BLaER1 (cell line): Measurements from ENCODE around the gene FOXK2.

ENCODE experiments used
- H3K27ac ChIP-seq: shearing (Covaris generic); formaldehyde crosslinking; 2 replicates; pipeline ENCODE4 v1.8.1; 2022
- H3K27me3 ChIP-seq: shearing (Covaris generic); formaldehyde crosslinking; 2 replicates; pipeline ENCODE4 v1.8.1; 2022
- H3K36me3 ChIP-seq: shearing (Covaris generic); formaldehyde crosslinking; 2 replicates; pipeline ENCODE4 v1.8.1; 2022
- H3K4me1 ChIP-seq: shearing (Covaris generic); formaldehyde crosslinking; 2 replicates; pipeline ENCODE4 v1.8.1; 2022
- H3K4me2 ChIP-seq: shearing (Covaris generic); formaldehyde crosslinking; 2 replicates; pipeline ENCODE4 v1.8.1; 2022
- H3K4me3 ChIP-seq: shearing (Covaris generic); formaldehyde crosslinking; 2 replicates; pipeline ENCODE4 v1.8.1; 2022
- H3K9ac ChIP-seq: shearing (Covaris generic); formaldehyde crosslinking; 2 replicates; pipeline ENCODE4 v1.8.1; 2022
- H3K9me3 ChIP-seq: shearing (Covaris generic); formaldehyde crosslinking; 2 replicates; pipeline ENCODE4 v1.8.1; 2022
- H4K20me1 ChIP-seq: shearing (Covaris generic); formaldehyde crosslinking; 2 replicates; pipeline ENCODE4 v1.8.1; 2022
- Cebpa-rat ChIP-seq: shearing (Covaris generic); IDR thresholded peaks from 2 replicates; pipeline ENCODE4 v1.8.1; 2022

Gene FOXK2

DNA sequence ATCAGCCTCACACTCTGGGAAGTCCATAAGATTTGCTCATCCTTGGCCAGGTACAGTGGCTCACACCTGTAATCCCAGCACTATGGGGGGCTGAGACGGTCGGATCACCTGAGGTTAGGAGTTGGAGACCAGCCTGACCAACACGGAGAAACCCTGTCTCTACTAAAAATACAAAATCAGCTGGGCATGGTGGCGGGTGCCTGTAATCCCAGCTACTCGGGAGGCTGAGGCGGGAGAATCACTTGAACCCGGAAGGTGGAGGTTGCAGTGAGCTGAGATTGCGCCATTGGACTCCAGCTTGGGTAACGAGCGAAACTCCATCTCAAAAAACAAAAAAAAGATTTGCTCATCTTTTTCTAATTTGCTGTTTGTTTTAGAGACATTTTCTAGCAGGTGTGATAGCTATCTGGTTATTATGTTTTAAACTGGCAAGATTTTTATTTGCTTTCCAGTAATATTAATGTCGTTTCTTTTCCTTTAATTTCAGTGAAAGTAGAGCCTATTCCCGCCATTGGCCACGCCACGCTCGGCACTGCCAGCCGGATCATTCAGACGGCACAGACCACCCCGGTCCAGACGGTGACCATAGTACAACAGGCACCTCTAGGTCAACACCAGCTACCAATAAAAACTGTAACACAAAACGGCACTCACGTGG lies 67.2 kb downstream of the FOXK2 start:
- H3K4me1 ChIP-seq: peaks cover 87% of the 10 kb centered on the region
- no peak for TF ChIP-seq Cebpa-rat
- H3K27me3 ChIP-seq: no peaks in the 10 kb centered on the region
- H3K9ac ChIP-seq: peak overlapping the region; percentile 61; the same call in 1 of the 2 replicates
- peak overlapping the region; percentile 80 for H3K4me2 ChIP-seq
- peak overlapping the region; percentile 75 for H3K27ac ChIP-seq
- H3K36me3 ChIP-seq: peaks cover 68% of the 10 kb centered on the region
- no peaks in the 10 kb centered on the region for H3K9me3 ChIP-seq
- peaks cover 30% of the 10 kb centered on the region for H4K20me1 ChIP-seq
- no peak overlapping the region for H3K4me3 ChIP-seq

DNA sequence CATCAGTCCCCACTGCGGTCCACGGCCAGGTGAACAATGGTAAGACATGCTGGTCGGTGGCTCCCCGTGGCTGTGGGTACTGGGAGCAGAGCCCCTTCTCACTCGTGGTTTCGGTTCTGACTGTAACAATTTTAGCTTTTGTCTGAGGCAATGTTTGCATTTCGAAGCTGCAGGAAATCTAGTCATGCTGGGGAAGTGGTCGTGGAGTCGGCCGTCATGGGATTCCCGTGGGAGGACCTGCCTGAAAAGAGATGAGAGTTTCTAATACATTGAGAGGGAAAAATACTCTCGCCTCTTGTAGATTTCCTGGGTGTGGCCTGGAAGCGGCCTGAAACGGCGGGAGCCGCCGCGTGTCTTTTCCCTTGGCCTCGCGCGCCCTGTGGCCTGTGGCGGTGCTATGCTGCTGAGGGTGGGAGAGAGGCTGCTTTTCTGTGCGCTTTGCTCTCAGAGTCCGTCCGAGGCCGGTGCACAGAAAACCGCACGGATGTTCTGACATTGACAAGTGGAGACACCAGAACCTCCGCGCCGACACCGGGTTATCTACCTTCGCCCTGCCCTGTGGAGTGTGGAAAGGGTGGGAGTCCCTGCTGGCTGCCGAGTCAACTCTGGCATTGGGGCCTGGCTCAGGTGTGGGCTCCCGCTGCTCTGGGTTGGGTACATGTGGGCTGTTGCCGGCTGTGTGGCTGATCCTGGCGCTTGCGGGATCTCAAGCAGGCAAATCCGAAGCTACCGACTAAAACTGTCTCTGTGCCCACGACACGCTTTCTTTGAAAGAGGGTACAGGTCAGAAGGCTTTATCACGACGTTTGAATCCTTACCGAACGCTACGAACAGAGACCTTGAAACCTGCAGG lies 67.9 kb downstream of the FOXK2 start:
- Histone ChIP-seq H3K27ac (peak overlapping the region; percentile 75), H3K9me3 (no peaks in the 10 kb centered on the region), H3K36me3 (peaks cover 61% of the 10 kb centered on the region), H3K4me2 (peak overlapping the region; percentile 80), H4K20me1 (peaks cover 22% of the 10 kb centered on the region), H3K4me1 (peaks cover 87% of the 10 kb centered on the region), H3K4me3 (no peak overlapping the region), H3K27me3 (no peaks in the 10 kb centered on the region), H3K9ac (peak overlapping the region; percentile 61; the same call in 1 of the 2 replicates)
- TF ChIP-seq Cebpa-rat: no peak

DNA sequence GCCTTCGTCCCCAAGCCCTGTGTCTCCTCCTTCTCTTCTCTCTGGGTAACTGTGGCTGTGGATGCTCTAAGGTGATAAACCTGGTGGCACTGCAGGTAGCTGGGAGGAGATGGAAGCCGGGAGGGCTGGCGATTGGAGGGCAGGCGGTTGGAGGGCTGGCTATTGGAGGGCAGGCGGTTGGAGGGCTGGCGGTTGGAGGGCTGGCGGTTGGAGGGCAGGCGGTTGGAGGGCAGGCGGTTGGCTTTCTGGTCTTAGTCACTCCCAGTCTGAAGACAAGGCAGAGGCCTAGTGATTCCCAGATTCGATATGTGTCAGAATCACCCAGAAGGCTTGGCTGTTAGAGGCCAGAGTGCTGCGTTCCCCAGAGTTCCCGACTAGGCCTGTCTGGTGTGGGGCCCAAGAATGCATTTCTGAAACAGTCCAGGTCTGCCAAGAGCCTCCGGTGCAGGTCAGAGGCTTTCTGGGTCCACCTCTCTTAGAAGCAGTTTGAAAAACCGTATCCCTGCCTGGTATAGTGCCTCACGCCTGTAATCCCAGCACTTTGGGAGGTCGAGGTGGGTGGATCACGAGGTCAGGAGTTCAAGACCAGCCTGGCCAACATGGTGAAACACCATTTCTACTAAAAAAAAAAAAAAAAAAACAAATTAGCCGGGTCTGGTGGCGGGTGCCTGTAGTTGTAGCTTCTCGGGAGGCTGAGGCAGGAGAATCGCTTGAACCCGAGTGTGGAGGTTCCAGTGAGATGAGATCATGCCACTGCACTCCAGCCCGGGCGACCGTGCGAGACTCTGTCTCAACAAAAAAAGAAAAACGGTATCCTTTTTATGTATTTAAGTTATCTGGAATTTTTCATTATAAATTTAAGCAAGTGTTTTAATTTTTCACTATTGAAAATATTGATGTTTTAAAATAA lies 69.0 kb downstream of the FOXK2 start:
- Histone ChIP-seq H3K27ac (peak overlapping the region; percentile 75; the same call in 1 of the 2 replicates), H3K4me3 (no peak overlapping the region), H4K20me1 (peaks cover 14% of the 10 kb centered on the region; the same call in 1 of the 2 replicates), H3K4me2 (peak overlapping the region; percentile 80; the same call in 1 of the 2 replicates), H3K9me3 (no peaks in the 10 kb centered on the region), H3K27me3 (no peaks in the 10 kb centered on the region), H3K9ac (no peak overlapping the region), H3K36me3 (peaks cover 50% of the 10 kb centered on the region), H3K4me1 (peaks cover 87% of the 10 kb centered on the region)
- no peak for TF ChIP-seq Cebpa-rat

DNA sequence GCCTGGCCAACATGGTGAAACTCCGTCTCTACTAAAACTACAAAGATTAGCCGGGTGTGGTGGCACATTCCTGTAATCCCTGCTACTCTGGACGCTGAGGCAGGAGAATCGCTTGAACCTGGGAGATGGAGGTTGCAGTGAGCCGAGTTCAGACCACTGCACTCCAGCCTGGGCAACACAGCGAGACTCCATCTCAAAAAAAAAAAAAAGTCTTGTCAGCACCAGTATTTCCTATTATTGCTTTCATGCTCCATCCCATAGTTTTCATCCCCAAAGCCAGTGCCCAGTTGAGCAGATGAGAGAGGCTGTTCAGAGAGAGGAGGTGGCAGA lies 70.3 kb downstream of the FOXK2 start:
- 0 out of 2 replicates have a peak, but pooled peaks cover 5% of the 10 kb centered on the region for H4K20me1 ChIP-seq
- H3K4me1 ChIP-seq: peaks cover 87% of the 10 kb centered on the region
- H3K36me3 ChIP-seq: peaks cover 44% of the 10 kb centered on the region
- H3K27ac ChIP-seq: peak overlapping the region; percentile 98
- no peak overlapping the region for H3K4me3 ChIP-seq
- no peaks in the 10 kb centered on the region for H3K9me3 ChIP-seq
- H3K27me3 ChIP-seq: no peaks in the 10 kb centered on the region
- peak overlapping the region; percentile 100; the same call in 1 of the 2 replicates for H3K4me2 ChIP-seq
- no peak overlapping the region for H3K9ac ChIP-seq
- TF ChIP-seq Cebpa-rat: no peak

DNA sequence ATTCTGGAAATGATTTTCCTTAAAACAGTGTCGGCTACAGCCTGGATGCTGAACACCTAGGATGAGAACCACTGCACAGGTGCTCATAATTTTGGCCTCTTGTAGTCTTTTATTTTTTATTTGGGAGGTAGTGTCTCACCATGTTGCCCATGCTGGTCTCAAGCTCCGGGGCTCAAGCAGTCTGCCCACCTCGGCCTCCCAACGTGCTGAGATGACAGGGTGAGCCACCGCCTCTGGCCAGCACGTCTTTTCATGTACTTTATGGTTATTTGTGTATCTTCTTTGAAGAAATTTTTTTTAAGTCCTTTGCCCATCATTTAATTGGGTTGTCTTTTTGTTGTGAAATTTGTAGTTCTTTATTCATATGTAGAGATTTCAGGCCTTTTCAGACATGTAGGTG lies 70.7 kb downstream of the FOXK2 start:
- Histone ChIP-seq H3K9me3 (no peaks in the 10 kb centered on the region), H3K4me3 (no peak overlapping the region), H3K27me3 (no peaks in the 10 kb centered on the region), H3K27ac (peak overlapping the region; percentile 98), H3K4me2 (peak overlapping the region; percentile 100), H4K20me1 (0 out of 2 replicates have a peak, but pooled peaks cover under 1% of the 10 kb centered on the region), H3K4me1 (peaks cover 87% of the 10 kb centered on the region), H3K36me3 (peaks cover 44% of the 10 kb centered on the region), H3K9ac (0 out of 2 replicates have a peak overlapping the region, but pooled peaks have one; percentile 78)
- no peak for TF ChIP-seq Cebpa-rat

DNA sequence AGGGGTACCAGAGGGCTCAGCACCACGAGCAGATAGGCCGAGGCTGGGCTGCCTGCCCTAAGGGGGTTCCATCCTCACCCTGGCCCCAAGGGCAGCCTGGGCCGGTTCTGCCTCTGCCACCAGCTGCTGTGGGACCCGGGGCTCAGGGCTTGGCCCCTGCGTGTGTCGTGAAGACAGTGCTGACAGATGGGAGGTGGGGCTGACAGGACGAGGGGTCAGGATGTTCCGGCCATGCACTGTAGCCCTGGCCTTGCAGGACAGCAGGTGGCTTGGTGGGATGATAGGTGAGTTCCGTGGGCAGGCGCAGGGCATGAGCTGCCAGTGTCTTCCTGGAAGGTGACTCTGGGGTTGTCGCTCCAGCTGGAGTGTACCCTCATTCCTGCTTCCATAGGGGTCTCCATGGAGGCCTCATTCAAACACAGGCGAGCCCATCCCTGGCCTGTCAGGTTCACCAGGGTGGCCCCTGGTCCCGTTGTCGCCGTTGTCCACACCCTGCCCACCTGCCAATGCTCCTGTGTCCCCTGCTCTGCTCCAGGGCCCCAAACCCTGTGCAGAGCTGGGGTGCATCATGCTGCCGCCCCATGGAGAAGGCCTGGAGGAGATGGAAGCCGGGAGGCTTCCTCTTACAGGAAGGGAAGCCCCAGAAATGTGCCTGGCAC lies 71.5 kb downstream of the FOXK2 start:
- Histone ChIP-seq H3K4me2 (peak overlapping the region; percentile 100), H3K4me3 (peak overlapping the region; percentile 45), H3K9ac (peak overlapping the region; percentile 78), H3K27ac (peak overlapping the region; percentile 98), H3K4me1 (peaks cover 95% of the 10 kb centered on the region), H3K9me3 (no peaks in the 10 kb centered on the region), H4K20me1 (no peaks in the 10 kb centered on the region), H3K36me3 (peaks cover 44% of the 10 kb centered on the region), H3K27me3 (no peaks in the 10 kb centered on the region)
- no peak for TF ChIP-seq Cebpa-rat

DNA sequence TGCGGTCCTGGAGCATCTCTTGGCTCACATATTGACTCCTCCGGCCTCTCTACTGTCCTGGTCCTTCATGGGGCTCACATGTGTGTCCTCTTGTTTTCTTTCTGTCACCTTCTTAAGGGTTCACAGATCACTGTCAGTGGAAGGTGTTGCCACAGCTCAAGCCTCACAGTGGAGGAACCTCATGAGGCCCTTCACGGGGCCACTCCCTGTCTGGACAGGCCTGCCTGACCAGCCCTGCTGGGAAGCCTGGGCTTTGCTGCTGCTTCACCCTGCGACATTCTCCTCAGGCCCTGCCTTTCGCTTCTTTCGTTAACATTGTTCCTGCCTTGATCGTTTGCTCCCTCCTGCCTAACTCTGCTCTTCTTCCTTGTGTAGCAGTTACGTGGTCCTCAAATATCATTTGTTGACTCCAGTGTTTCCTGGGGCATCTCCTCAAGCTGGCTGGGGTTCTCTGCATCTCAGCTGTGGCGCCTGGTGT lies 72.8 kb downstream of the FOXK2 start:
- peaks cover 96% of the 10 kb centered on the region for H3K4me1 ChIP-seq
- peak overlapping the region; percentile 78 for H3K9ac ChIP-seq
- no peak for TF ChIP-seq Cebpa-rat
- peak overlapping the region; percentile 100 for H3K4me2 ChIP-seq
- no peaks in the 10 kb centered on the region for H3K27me3 ChIP-seq
- no peaks in the 10 kb centered on the region for H3K9me3 ChIP-seq
- H3K36me3 ChIP-seq: peaks cover 51% of the 10 kb centered on the region
- H3K27ac ChIP-seq: peak overlapping the region; percentile 98
- H4K20me1 ChIP-seq: no peaks in the 10 kb centered on the region
- H3K4me3 ChIP-seq: peak overlapping the region; percentile 46

DNA sequence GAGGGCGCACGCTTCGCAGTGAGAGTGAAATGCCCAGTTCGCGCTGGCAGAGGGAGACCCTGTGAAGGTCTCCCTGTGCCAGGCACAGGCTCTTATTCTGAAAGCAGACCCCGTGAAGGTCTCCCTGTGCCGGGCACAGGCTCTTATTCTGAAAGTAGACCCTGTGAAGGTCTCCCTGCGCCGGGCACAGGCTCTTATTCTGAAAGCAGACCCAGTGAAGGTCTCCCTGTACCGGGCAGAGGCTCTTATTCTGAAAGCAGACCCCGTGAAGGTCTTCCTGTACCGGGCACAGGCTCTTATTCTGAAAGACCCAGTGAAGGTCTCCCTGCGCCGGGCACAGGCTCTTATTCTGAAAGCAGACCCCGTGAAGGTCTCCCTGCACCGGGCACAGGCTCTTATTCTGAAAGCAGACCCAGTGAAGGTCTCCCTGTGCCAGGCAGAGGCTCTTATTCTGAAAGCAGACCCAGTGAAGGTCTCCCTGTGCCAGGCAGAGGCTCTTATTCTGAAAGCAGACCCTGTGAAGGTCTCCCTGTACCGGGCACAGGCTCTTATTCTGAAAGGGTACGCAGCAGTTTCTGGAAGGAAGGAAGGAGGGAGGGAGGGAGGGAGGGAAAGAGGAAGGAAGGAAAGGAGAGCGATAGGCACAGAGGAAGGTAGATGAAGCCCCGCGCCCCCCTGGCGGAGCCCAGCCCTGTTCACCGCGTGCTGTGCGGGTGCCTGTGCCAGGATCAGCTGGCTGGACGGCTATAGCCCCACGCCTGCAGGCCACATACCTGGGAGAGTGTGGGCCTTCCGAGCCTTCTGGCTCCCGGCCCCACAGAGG lies 73.4 kb downstream of the FOXK2 start:
- peak overlapping the region; percentile 82 for H3K9ac ChIP-seq
- H4K20me1 ChIP-seq: peaks cover 4% of the 10 kb centered on the region; the same call in 1 of the 2 replicates
- H3K4me3 ChIP-seq: peak overlapping the region; percentile 69
- H3K4me2 ChIP-seq: peak overlapping the region; percentile 100
- H3K4me1 ChIP-seq: peaks cover 89% of the 10 kb centered on the region
- TF ChIP-seq Cebpa-rat: no peak
- peak overlapping the region; percentile 98 for H3K27ac ChIP-seq
- H3K27me3 ChIP-seq: no peaks in the 10 kb centered on the region
- no peaks in the 10 kb centered on the region for H3K9me3 ChIP-seq
- H3K36me3 ChIP-seq: peaks cover 51% of the 10 kb centered on the region
